PFSK-1 (cell line): ENCODE measurements around the gene JPH3.

Source experiments
- FOXP2 ChIP-seq: optimal IDR thresholded peaks from 2 replicates; pipeline ENCODE3; 2011; ENCODE audit warnings: borderline replicate concordance, control low read depth, inconsistent platforms; ENCODE audit not compliant: insufficient read depth; ENCODE audit errors: extremely low read length, extremely low read depth
- POLR2AphosphoS5 ChIP-seq: IDR thresholded peaks from 2 replicates; pipeline ENCODE4 v1.6.1; 2012; ENCODE audit warnings: low read depth, mild to moderate bottlenecking, control low read depth, low read length, moderate library complexity
- SIN3A ChIP-seq: IDR thresholded peaks from 2 replicates; pipeline ENCODE4 v1.6.1; 2012; ENCODE audit warnings: mild to moderate bottlenecking, low read length, moderate library complexity, borderline replicate concordance; ENCODE audit not compliant: insufficient read depth
- TAF1 ChIP-seq: IDR thresholded peaks from 2 replicates; pipeline ENCODE4 v1.6.1; 2012; ENCODE audit warnings: low read length, control low read depth, borderline replicate concordance; ENCODE audit not compliant: insufficient read depth
- TF ChIP-seq, protein P1 (sequence below), 2 experiments: IDR thresholded peaks; 2 replicates each; pipeline versions ENCODE4 v1.6.1 to v1.8.0; 2011 to 2012; ENCODE audit warnings: low read depth in 2 of 2, low read length in 2 of 2, control low read depth in 1 of 2, inconsistent platforms in 1 of 2, mild to moderate bottlenecking in 1 of 2, moderate library complexity in 1 of 2; ENCODE audit not compliant: insufficient read depth in 1 of 2

The JPH3 gene

GRCh38 chr16:87736008-87736382 lies 133.7 kb downstream of the JPH3 start:
- no peak for TF ChIP-seq SIN3A
- TF ChIP-seq TAF1, result no peak
- TF ChIP-seq, protein P1, sequence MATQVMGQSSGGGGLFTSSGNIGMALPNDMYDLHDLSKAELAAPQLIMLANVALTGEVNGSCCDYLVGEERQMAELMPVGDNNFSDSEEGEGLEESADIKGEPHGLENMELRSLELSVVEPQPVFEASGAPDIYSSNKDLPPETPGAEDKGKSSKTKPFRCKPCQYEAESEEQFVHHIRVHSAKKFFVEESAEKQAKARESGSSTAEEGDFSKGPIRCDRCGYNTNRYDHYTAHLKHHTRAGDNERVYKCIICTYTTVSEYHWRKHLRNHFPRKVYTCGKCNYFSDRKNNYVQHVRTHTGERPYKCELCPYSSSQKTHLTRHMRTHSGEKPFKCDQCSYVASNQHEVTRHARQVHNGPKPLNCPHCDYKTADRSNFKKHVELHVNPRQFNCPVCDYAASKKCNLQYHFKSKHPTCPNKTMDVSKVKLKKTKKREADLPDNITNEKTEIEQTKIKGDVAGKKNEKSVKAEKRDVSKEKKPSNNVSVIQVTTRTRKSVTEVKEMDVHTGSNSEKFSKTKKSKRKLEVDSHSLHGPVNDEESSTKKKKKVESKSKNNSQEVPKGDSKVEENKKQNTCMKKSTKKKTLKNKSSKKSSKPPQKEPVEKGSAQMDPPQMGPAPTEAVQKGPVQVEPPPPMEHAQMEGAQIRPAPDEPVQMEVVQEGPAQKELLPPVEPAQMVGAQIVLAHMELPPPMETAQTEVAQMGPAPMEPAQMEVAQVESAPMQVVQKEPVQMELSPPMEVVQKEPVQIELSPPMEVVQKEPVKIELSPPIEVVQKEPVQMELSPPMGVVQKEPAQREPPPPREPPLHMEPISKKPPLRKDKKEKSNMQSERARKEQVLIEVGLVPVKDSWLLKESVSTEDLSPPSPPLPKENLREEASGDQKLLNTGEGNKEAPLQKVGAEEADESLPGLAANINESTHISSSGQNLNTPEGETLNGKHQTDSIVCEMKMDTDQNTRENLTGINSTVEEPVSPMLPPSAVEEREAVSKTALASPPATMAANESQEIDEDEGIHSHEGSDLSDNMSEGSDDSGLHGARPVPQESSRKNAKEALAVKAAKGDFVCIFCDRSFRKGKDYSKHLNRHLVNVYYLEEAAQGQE (IDR thresholded peaks at IDR 0.05; ENCODE audit: insufficient read depth in 1 of 2, low read depth in 2 of 2, low read length in 2 of 2), result no peak
- no peak for TF ChIP-seq FOXP2
- no peak for TF ChIP-seq POLR2AphosphoS5

DNA sequence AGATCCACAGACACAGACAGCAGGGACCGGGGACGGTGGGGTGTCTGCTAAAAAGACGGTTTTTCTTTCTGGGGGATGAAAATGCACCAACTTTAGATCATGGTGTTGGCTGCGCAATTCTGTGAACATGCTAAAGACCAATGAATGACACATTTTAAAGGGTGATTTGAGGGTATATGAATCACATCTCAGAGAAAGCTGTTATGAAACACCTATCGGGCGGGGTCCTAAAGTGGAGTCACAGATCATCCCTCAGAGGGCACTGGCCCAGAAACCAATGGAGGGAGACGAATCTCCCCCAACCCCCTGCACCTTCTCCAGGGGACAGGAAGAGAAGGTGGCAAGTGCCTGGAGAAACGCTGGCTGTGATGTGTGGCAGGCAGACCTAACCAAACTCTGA lies 137.5 kb downstream of the JPH3 start:
- TF ChIP-seq, protein P1 (IDR thresholded peaks at IDR 0.05; ENCODE audit: insufficient read depth in 1 of 2, low read depth in 2 of 2, low read length in 2 of 2), result no peak
- TF ChIP-seq SIN3A (no peak), POLR2AphosphoS5 (no peak), FOXP2 (no peak)

DNA sequence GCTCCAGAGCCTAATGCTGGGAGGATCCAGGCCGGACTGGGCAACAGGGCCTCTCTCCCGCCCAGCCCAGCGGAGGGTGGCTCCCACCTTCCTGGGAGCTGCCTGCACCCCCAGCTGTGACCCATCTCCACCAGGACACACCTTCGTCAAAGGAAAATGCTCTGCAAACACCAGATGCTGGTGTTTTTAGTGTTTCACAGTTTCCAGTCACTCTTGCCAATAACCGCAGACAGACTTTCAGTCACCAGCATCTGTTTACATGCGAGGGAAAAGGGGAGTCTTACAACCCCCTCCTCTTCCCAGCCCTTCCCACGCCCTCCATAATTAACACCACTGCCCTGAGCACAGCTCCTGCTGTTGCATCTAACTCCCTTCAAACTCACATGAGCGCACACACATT lies 138.1 kb downstream of the JPH3 start:
- TF ChIP-seq FOXP2, result no peak
- TF ChIP-seq, protein P1 (IDR thresholded peaks at IDR 0.05; ENCODE audit: insufficient read depth in 1 of 2, low read depth in 2 of 2, low read length in 2 of 2), result no peak
- TF ChIP-seq SIN3A, result no peak

DNA sequence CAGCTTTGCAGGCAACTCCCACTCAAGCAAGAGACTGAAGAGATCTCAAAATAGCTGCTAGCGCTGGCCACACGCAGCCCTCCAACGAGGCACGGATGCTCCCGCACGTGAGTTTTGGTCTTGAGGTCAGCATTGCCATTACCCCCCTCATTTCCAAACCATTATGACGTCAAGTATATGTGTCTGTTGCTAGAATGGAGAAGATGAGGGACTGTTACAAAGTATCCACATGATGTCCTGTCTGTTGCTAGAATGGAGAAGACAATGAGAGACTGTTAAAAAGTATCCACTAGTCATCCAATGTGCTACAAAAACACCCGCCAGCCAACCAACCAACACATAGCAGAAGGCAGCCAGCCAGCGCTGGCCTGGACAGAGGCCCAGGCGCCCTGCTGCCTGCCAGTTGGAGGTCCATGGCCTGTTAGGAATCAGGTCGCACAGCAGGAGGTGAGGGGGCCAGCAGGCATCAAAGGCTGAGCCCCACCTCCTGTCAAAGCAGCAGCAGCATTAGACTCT lies 138.7 kb downstream of the JPH3 start:
- TF ChIP-seq POLR2AphosphoS5 (no peak), TAF1 (no peak), SIN3A (no peak), FOXP2 (no peak)
- TF ChIP-seq, protein P1 (IDR thresholded peaks at IDR 0.05; ENCODE audit: insufficient read depth in 1 of 2, low read depth in 2 of 2, low read length in 2 of 2), result no peak
